ENCODE results near the gene C1RL.
"Not testable (repeated sequence)": the region's sequence is repeated elsewhere in the genome, so short reads cannot be mapped to it uniquely, and the experiment has no call there.

C1RL gene

DNA sequence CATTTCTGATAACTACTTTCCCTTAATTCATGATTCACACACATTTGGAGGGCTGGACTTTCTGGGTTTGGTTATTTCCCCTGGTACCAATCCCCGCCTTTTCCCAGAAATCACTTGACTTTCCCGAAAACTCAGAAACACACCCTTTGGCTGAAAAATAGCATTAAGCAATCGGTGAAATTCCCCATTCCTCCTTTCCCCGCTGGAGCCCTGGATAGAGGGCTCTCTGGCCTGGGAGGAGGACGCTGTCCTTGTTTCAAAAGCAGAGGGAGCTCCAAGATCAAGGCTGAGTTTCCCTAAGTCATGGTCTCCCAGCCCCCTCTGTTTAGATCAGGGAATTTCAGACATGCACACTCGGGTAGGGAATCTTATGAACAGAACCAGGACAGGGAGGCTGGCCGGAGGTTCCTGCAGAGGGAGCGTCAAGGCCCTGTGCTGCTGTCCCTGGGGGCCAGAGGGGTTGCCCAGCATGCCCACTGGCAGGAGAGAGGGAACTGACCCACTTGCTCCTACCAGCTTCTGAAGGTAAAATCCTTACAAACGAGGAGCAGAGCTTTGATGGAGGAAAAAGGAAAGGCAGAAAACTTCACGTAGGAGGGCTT is 48.6 kb downstream of the C1RL start, which contains the start of gene C1S:
Gene C1S (plus strand): TSS at position 366 of the 602 bp plus-strand sequence. CDS start 1,195 bp downstream, outside the sequence.
- DNase-seq = no peak

DNA sequence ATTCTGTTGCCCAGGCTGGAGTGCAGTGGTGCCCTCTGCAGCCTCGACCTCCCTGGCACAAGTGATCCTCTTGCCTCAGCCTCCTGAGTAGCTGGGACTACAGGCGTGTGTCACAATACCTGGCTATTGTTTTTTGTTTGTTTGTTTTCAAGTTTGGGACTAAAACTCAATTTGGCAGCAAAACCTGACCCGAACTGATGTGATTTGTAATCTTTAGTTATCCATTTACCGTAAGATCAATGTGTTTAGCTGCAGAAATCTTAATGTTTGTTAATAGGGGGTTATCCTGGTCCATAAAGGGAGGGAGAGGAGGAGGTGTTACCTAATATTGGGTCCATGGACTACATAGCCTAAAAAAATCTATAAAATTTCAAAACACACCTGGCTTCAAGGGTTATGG is 49.2 kb downstream of the C1RL start:
- DNase-seq = no peak

DNA sequence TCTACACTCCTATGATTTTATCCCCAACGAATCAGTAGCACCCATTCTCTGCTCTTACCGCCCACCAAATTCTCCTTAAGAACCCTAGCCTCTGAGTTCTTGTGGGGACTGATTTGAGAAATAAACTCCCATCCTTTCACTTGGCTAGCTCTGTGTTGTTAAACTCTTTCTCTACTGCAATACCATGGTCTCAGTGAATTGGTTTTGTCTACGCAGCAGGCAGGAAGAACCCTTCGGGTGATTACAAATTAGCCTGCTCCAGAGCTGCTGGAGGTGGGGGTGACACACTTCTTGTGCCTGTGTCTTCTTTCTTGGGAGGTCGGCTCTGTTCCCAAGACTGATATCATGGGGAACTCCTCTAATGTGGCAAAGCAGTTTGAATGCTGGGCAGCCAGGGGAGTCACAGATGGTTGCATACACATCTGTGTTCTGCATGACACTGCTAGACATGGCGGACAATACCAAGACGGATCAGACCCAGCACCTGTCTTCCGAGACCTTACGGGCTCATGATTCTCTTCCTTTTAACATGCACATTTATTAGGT is 50.1 kb downstream of the C1RL start:
- no peak for DNase-seq

DNA sequence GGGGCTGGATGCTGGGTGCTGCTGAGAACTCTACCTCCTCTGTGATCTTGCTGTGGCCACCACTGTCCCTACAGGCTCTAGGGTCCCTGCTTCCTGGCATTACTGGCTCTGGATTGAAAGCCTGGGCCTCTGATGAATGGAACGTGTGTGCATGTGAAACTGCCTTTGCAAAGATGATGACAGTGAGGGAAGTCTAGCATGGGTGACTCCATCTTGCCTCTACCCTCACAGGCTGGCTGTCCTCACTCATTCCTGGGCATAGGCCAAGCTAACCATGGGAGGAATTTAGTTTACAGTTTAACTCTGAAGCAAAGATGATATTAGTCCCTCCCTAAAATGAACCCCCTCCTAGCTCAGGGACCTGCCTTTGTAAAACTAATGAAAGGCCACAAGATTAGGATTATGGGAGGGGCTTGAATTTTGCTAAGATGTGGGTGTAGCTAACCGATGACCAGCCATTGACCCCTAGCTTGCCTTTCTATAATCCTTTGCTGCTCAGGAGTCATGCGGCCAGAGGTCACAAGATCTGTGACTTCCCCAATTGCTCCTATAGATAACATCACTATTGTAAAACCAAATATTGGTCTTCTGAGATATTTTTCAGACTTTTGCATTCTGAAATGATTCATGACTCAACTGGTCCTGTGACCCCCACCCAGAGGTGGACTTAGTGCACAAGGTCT is 50.7 kb downstream of the C1RL start:
- DNase-seq = no peak

DNA sequence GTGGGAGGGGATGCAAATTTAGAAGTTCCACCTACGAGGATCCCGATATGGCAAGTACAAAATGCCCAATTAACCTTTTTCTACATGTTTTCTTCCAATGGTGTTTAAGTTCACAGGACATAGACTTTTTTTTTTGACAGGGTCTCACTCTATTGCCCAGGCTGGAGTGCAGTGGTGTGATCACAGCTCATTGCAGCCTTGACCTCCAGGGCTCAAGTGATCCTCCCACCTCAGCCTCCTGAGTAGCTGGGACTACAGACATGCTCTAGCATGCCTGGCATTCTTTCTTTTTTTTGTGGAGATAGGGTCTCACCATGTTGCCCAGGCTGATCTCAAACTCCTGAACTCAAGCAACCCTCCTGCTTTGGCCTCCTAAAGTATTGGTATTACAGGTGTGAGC is 53.3 kb downstream of the C1RL start:
- DNase-seq = not testable (repeated sequence)

DNA sequence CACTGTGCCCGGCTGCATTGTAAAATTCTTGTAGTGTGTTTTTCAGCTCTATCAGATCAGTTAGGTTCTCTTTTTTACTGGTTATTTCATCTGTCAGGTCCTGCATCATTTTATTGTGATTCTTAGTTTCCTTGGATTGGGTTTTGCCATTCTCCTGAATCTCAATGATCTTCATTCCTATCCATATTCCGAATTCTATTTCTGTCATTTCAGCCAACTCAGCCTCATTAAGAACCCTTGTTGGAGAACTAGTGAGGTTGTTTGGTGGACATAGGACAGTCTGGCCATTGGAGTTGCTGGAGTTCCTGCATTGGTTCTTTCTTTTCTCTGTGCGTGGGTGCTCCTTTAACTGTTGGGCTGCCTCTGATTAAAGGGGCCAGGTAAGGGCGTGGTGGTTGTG is 54.1 kb downstream of the C1RL start:
- no peak for DNase-seq

DNA sequence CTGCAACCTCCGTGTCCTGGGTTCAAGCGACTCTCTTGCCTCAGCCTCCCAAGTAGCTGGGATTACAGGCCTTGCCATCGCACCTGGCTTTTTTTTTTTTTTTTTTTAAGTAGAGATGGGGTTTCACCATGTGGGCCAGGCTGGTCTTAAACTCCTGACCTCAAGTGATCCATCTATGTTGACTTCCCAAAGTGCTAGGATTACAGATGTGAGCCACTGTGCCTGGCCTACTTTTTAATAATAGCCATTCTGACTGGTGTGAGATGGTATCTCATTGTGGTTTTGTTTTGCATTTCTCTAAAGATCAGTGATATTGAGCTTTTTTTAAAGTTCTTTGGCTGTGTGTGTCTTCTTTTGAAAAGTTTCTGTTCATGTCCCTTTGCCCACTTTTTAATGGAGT is 59.0 kb downstream of the C1RL start:
- DNase-seq = not testable (repeated sequence)

DNA sequence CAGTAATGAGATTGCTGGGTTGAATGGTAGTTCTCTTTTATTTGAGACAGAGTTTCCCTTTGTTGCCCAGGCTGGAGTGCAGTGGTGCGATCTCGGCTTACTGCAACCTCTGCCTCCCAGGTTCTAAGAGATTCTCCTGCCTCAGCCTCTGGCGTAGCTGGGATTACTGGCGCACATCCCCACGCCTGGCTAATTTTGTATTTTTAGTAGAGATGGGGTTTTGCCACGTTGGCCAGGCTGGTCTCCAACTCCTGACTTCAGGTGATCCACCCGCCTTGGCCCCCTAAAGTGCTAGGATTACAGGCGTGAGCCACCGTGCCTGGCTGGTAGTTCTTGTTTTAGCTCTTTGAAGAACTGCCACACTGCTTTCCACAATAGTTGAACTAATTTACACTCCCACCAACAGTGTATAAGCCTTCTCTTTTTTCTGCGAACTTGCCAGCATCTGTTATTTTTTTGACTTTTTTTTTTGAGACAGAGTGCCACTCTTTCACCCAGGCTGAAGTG is 59.5 kb downstream of the C1RL start:
- not testable (repeated sequence) for DNase-seq

DNA sequence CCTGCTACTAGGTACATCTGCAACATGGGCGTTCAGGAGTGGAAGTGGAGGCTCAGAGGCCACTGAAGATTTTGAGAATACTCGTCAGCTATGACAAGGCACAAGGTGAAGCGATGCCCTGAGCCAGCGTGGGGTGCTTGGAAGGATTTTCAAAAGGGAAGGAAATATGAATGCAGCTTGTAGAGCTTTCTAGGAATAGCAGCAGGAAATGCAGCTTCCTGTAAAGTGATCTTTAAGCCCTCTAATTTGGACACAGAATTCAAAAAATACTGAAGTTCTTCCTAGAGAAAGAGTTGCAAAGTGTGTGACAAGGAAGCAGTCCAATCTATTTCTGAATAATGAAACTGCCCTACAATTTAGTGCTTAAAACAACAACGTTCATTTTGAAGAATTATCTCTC is 61.7 kb downstream of the C1RL start:
- no peak for DNase-seq

DNA sequence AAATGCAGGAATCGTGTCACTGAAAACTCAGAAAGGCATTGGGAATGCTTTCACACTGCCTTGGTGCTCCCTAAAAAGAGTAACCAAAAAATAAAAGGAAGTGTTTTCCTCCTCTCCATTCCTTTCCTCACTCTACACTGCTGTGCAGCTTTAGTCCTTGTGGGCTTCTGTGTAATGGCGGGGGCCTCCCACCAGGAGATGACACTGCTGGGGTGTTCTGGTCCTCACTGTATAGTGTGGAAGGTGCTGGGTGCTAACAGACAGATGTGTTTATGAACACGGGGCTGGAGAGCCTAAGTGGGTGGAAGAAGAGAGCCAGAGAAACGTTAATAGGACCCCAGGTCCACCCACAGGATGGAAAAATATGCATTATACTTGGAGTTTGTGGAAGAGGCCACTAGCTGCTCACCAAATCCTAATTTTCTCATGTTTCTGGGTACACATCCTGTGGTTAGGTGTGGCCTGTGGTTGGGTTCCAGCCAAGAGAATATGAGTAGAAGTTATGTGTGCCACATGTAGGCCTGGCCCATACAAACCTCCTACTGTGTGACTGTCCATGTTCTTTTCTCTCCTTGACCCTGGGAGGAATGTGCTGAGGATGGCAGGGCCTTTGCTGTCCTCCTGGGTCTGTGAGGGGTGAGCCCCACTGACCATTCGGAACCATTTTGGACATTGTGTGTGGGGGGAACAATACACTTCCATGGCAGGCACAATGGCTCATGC is 62.5 kb downstream of the C1RL start:
- no peak for DNase-seq

DNA sequence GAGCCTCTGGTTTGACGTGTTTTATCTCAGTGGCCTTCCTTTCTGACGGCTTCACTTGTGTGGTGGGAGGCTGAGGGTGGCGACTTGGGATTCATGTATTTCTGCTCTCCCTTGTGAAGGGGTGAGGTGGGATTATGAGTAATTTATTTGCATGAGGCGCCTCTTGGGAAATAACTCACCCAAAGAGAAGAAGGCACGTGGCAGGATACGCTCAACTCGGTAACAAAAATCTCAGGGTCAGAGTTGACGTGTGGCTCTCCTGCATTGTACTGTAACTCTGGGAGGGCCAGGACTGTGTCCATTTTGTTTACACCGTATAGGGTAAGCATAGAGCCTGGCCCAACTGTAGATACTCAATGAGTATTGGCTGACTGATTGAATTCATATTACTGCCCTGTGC is 63.1 kb downstream of the C1RL start:
- DNase-seq = no peak
